K562 (cell line): ENCODE data around the gene POLR3G. TPM values are rescaled to one million over a fixed set of nuclear protein-coding genes. Genes with fewer than 3 reads are reported as not detected.

ENCODE experiments used
- BDP1 ChIP-seq: IDR thresholded peaks from 3 replicates; pipeline ENCODE4 v1.6.1; 2011; ENCODE audit not compliant: insufficient read length, insufficient read depth
- CBX5 ChIP-seq: IDR thresholded peaks from 2 replicates; pipeline ENCODE4 v1.6.1; 2014; ENCODE audit warnings: low read depth, borderline replicate concordance
- CEBPZ ChIP-seq: fragments of 150-350 bp; IDR thresholded peaks from 2 replicates; pipeline ENCODE4 v1.6.1; 2014; ENCODE audit warnings: low read depth, mild to moderate bottlenecking, low read length, borderline replicate concordance
- EHMT2 ChIP-seq: fragments of 450-650 bp; IDR thresholded peaks from 2 replicates; pipeline ENCODE4 v1.6.1; 2018; ENCODE audit warnings: antibody characterized with exemption
- ERF ChIP-seq: fragments of 450-650 bp; formaldehyde crosslinking; IDR thresholded peaks from 2 replicates; pipeline ENCODE4 v1.4.0; 2020; ENCODE audit warnings: mild to moderate bottlenecking, mixed read lengths
- EZH2 ChIP-seq: IDR thresholded peaks from 2 replicates; pipeline ENCODE4 v1.6.1; 2012; ENCODE audit warnings: low read depth, mild to moderate bottlenecking, inconsistent platforms, low read length, borderline replicate concordance
- HDAC6 ChIP-seq: IDR thresholded peaks from 2 replicates; pipeline ENCODE4 v1.6.1; 2012; ENCODE audit warnings: low read depth, mild to moderate bottlenecking, control low read depth, inconsistent platforms, low read length, moderate library complexity
- KAT8 ChIP-seq: fragments of 450-650 bp; IDR thresholded peaks from 2 replicates; pipeline ENCODE4 v1.6.1; 2016; ENCODE audit warnings: low read depth, mild to moderate bottlenecking
- MTA2 ChIP-seq: fragments of 450-650 bp; IDR thresholded peaks from 2 replicates; pipeline ENCODE4 v1.6.1; 2016; ENCODE audit warnings: low read depth
- NEUROD1 ChIP-seq: fragments of 150-350 bp; IDR thresholded peaks from 2 replicates; pipeline ENCODE4 v1.6.1; 2014; ENCODE audit warnings: borderline replicate concordance, low read length, low read depth; ENCODE audit not compliant: partially characterized antibody
- NFE2 ChIP-seq: IDR thresholded peaks from 2 replicates; pipeline ENCODE4 v1.6.1; 2014; ENCODE audit warnings: antibody characterized with exemption, low read depth
- PRPF4 ChIP-seq: fragments of 200-400 bp; formaldehyde crosslinking; IDR thresholded peaks from one replicate; pipeline ENCODE4 v1.6.1; 2017; ENCODE audit warnings: low read length, low read depth, mild to moderate bottlenecking; ENCODE audit not compliant: insufficient read depth, poor library complexity, severe bottlenecking
- RBM39 ChIP-seq: fragments of 200-400 bp; formaldehyde crosslinking; optimal IDR thresholded peaks from 2 replicates; pipeline ENCODE3; 2018; ENCODE audit warnings: low read depth, low read length
- RFX1 ChIP-seq: fragments of 450-650 bp; IDR thresholded peaks from 2 replicates; pipeline ENCODE4 v1.6.1; 2016; ENCODE audit warnings: mild to moderate bottlenecking, moderate library complexity
- TAF1 ChIP-seq: IDR thresholded peaks from 2 replicates; pipeline ENCODE4 v1.6.1; 2011; ENCODE audit warnings: mild to moderate bottlenecking, low read length, moderate library complexity; ENCODE audit not compliant: insufficient read depth, control insufficient read depth, severe bottlenecking; ENCODE audit errors: extremely low read depth
- ZNF277 ChIP-seq: fragments of 250-450 bp; sonication (Bioruptor Pico); IDR thresholded peaks from 2 replicates; pipeline ENCODE4 v1.8.0; 2022; ENCODE audit warnings: inconsistent platforms, mild to moderate bottlenecking, moderate library complexity, borderline replicate concordance
- ZNF592 ChIP-seq: fragments of 450-650 bp; IDR thresholded peaks from 2 replicates; pipeline ENCODE4 v1.6.1; 2017; ENCODE audit warnings: antibody characterized with exemption, mild to moderate bottlenecking
- ZZZ3 ChIP-seq: fragments of 450-650 bp; IDR thresholded peaks from 2 replicates; pipeline ENCODE4 v1.6.1; 2016; ENCODE audit warnings: antibody characterized with exemption, mild to moderate bottlenecking, moderate library complexity
- polyA plus RNA-seq, 8 experiments: library from polyadenylated mRNA; depleted of rRNA in 4 of 8; stranded (reverse) in 5 of 8; unstranded in 3 of 8; fragments of >200 nt; fragmentation: Nextera tagmentation in 2 of 8; fragmentation: Illumina TruSeq in 1 of 8; extraction: Ambion mirVana in 2 of 8; extraction: Trizol in 1 of 8; gene quantifications; 2 replicates each; pipeline versions ENCODE4 v1.2.1 to v1.2.3, GENCODE V29; 2011 to 2014; ENCODE audit warnings: inconsistent platforms in 1 of 8, missing spikeins in 1 of 8
- total RNA-seq, 7 experiments: library from RNA; depleted of rRNA in 6 of 7; stranded (reverse); fragments of >200 nt in 6 of 7; fragmentation: Illumina TruSeq in 2 of 7; extraction: Trizol in 2 of 7; gene quantifications; 2 replicates each; pipeline versions ENCODE4 v1.2.1 to v1.2.3, GENCODE V29; 2011 to 2021; ENCODE audit warnings: low replicate concordance in 1 of 7

Gene POLR3G
- total and polyA plus RNA-seq, 9 of the 15 experiments (the other 6 are each of a cell fraction or from before 2014, with no cell fraction given), result 39.0 to 111 (median 59.0) TPM

- TF ChIP-seq ZNF592 (peak; percentile 18), BDP1 (no peak), ZZZ3 (no peak), HDAC6 (no peak; the same call in 1 of the 2 replicates), EZH2 (no peak), MTA2 (no peak), EHMT2 (no peak), ERF (CRISPR knock-in tag) (0 out of 2 replicates have a peak, but pooled peaks have one; percentile 17), CBX5 (no peak), ZNF277 (no peak), RBM39 (no peak), NEUROD1 (peak; percentile 53), KAT8 (no peak), NFE2 (no peak), PRPF4 (no peak), CEBPZ (no peak), RFX1 (no peak), TAF1 (peak; percentile 61)
Observed at GRCh38 chr5:90474235-90475107, at the start of gene POLR3G, which contains the start of gene MBLAC2 (continued).
